Measurements from ENCODE around the gene LCN12.

- TF ChIP-seq POLR2A (IDR thresholded peaks at IDR 0.05) (no peak), CTCF (IDR thresholded peaks at IDR 0.05) (no peak)
These were observed 42.8 kb downstream of the LCN12 start for GRCh38 chr9:136994888-136995230.

Measured in Peyer's patch (tissue), 4 donors.